Peyer's patch (tissue), 4 donors: ENCODE data around the gene RASL10B.

Experiments used
- POLR2A ChIP-seq, 2 donors: fragments of 450-650 bp; IDR thresholded peaks; one replicate each; pipeline ENCODE4 v1.5.1; 2017; ENCODE audit warnings: antibody characterized with exemption in 2 of 2, mild to moderate bottlenecking in 2 of 2, moderate library complexity in 2 of 2
- TF ChIP-seq, protein P1 (sequence below), 6 experiments: fragments of 450-650 bp in 4 of 6; fragments of 200-600 bp in 2 of 6; sonication (generic) in 1 of 6; IDR thresholded peaks; one replicate each; pipeline ENCODE4 v1.5.1; 2017 to 2019; ENCODE audit warnings: antibody characterized with exemption in 6 of 6, mild to moderate bottlenecking in 3 of 6, moderate library complexity in 1 of 6

GRCh38 chr17:35734396-35734795, 3.0 kb downstream of the RASL10B start:
- TF ChIP-seq, protein P1, sequence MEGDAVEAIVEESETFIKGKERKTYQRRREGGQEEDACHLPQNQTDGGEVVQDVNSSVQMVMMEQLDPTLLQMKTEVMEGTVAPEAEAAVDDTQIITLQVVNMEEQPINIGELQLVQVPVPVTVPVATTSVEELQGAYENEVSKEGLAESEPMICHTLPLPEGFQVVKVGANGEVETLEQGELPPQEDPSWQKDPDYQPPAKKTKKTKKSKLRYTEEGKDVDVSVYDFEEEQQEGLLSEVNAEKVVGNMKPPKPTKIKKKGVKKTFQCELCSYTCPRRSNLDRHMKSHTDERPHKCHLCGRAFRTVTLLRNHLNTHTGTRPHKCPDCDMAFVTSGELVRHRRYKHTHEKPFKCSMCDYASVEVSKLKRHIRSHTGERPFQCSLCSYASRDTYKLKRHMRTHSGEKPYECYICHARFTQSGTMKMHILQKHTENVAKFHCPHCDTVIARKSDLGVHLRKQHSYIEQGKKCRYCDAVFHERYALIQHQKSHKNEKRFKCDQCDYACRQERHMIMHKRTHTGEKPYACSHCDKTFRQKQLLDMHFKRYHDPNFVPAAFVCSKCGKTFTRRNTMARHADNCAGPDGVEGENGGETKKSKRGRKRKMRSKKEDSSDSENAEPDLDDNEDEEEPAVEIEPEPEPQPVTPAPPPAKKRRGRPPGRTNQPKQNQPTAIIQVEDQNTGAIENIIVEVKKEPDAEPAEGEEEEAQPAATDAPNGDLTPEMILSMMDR (IDR thresholded peaks at IDR 0.05) = no peak
- no peak for TF ChIP-seq POLR2A (IDR thresholded peaks at IDR 0.05)
